GM10847 (cell line): ENCODE measurements around the gene KCNN4.

ENCODE experiments used
- POLR2A ChIP-seq: IDR thresholded peaks from 2 replicates; pipeline ENCODE4 v1.6.1; 2011; ENCODE audit not compliant: insufficient read length; ENCODE audit errors: extremely low read depth

The KCNN4 gene

DNA sequence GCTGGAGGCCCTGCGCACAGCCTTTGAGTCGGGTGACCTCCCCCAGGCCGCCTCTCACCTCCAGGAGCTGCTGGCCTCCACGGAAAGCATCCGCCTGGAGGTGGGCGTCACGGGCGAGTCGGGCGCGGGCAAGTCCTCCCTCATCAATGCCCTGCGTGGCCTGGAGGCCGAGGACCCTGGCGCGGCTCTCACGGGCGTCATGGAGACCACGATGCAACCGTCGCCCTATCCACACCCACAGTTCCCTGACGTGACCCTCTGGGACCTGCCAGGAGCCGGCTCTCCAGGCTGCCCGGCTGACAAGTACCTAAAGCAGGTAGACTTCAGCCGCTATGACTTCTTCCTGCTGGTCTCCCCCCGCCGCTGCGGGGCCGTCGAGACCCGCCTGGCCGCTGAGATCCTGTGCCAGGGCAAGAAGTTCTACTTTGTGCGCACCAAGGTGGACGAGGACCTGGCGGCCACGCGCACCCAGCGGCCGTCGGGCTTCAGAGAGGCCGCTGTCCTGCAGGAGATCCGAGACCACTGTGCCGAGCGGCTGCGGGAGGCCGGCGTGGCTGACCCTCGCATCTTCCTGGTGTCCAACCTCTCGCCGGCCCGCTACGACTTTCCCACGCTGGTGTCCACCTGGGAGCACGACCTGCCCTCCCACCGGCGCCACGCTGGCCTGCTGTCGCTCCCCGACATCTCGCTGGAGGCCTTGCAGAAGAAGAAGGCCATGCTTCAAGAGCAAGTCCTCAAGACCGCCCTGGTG lies 62.0 kb downstream of the KCNN4 start:
- no peak for TF ChIP-seq POLR2A
